GM12878 (cell line): ENCODE measurements around the gene SLC29A4. TPM values are rescaled to one million over a fixed set of nuclear protein-coding genes. Genes with fewer than 3 reads are reported as not detected.
A peak's percentile ranks its signal among the peaks of the same experiment; 100 is the strongest.

Experiments used
- ATAC-seq: fragments of 200-7000 bp; cut with Tn5 transposase; 3 replicates; pipeline ENCODE4 v1.9.1; 2020; ENCODE audit warnings: mild to moderate bottlenecking, moderate library complexity
- BruUV-seq: library from RNA; stranded (reverse); fragments of 400-500 nt; replicated peaks from 2 replicates; lab custom pipeline; 2021; lab: Mats Ljungman, UMichigan
- CTCF ChIA-PET: fragments of 300-600 bp; sonication (Branson Sonifier 250); formaldehyde crosslinking; extraction: SDS; loops from one replicate; lab custom pipeline; 2021; ENCODE audit warnings: inconsistent platforms; lab: Yijun Ruan, JAX
- POLR2A ChIA-PET: fragments of 350-600 bp; formaldehyde crosslinking; extraction: SDS; loops from one replicate; lab custom pipeline; 2021; ENCODE audit warnings: inconsistent platforms; lab: Charles Lee
- RAD21 ChIA-PET: fragments of 300-600 bp; sonication (Branson Sonifier 250); formaldehyde crosslinking; loops from one replicate; lab custom pipeline; 2023; ENCODE audit warnings: antibody characterized with exemption; ENCODE audit not compliant: unreplicated experiment; lab: Charles Lee
- SMC1A ChIA-PET: fragments of 300-600 bp; sonication (Branson Sonifier 250); formaldehyde crosslinking; loops from one replicate; lab custom pipeline; 2023; ENCODE audit not compliant: unreplicated experiment, uncharacterized antibody; lab: Charles Lee
- DNase-seq: peaks from one replicate; pipeline ENCODE4 v3.0.0-alpha.2; 2011; ENCODE audit warnings: low read depth, low spot score
- FAIRE-seq: peaks from 3 replicates; lab custom pipeline; 2011; peaks lifted over from hg19 to GRCh38; lab: Jason Lieb, UNC
- H2AFZ ChIP-seq: 2 replicates; pipeline ENCODE4 v1.6.0; 2011; ENCODE audit warnings: low read depth, low read length, control low read depth; ENCODE audit not compliant: control insufficient read depth
- H3K27ac ChIP-seq: 2 replicates; pipeline ENCODE4 v1.5.1; 2011; ENCODE audit warnings: control low read depth; ENCODE audit not compliant: control insufficient read depth, insufficient read depth
- H3K27me3 ChIP-seq, 2 experiments: replicated peaks in 1 of 2; 2 replicates each; pipeline versions ENCODE4 v1.6.0 to v1.6.1; 2011; ENCODE audit warnings: low read length in 1 of 2; ENCODE audit not compliant: control insufficient read depth in 2 of 2, insufficient read depth in 2 of 2
- H3K36me3 ChIP-seq, 2 experiments: 2 replicates each; pipeline ENCODE4 v1.5.1; 2011; ENCODE audit warnings: low read length in 1 of 2; ENCODE audit not compliant: control insufficient read depth in 2 of 2, insufficient read depth in 2 of 2
- H3K4me1 ChIP-seq: 2 replicates; pipeline ENCODE4 v1.6.1; 2011; ENCODE audit warnings: mild to moderate bottlenecking, low read length, moderate library complexity, mixed read lengths; ENCODE audit not compliant: control insufficient read depth, insufficient read depth
- H3K4me2 ChIP-seq: 2 replicates; pipeline ENCODE4 v1.6.0; 2011; ENCODE audit warnings: control low read depth; ENCODE audit not compliant: control insufficient read depth, insufficient read depth
- H3K4me3 ChIP-seq: fragments of 200-600 bp; sonication (generic); 2 replicates; pipeline ENCODE4 v1.5.1; 2016
- H3K79me2 ChIP-seq: 2 replicates; pipeline ENCODE4 v1.6.0; 2011; ENCODE audit warnings: low read length; ENCODE audit not compliant: control insufficient read depth, insufficient read depth
- H3K9ac ChIP-seq: 2 replicates; pipeline ENCODE4 v1.8.0; 2011; ENCODE audit warnings: low read length, control low read depth, mixed read lengths; ENCODE audit not compliant: control insufficient read depth, insufficient read depth
- H3K9me3 ChIP-seq: replicated peaks from 3 replicates; pipeline ENCODE4 v1.5.1; 2011; ENCODE audit warnings: mild to moderate bottlenecking, low read length; ENCODE audit not compliant: control insufficient read depth, insufficient read depth
- H4K20me1 ChIP-seq: 2 replicates; pipeline ENCODE4 v1.6.0; 2011; ENCODE audit not compliant: control insufficient read depth, insufficient read depth
- CBX5 ChIP-seq: sonication (generic); IDR thresholded peaks from 2 replicates; pipeline ENCODE4 v1.6.1; 2016; ENCODE audit warnings: low read depth, moderate library complexity, mild to moderate bottlenecking, inconsistent platforms
- HDAC6 ChIP-seq: fragments of 200-600 bp; sonication (generic); IDR thresholded peaks from one replicate; pipeline ENCODE4 v1.8.0; 2017; ENCODE audit warnings: antibody characterized with exemption; ENCODE audit not compliant: unreplicated experiment
- MYC ChIP-seq: IDR thresholded peaks from 2 replicates; pipeline ENCODE4 v1.6.1; 2011; ENCODE audit warnings: mild to moderate bottlenecking, low read length, moderate library complexity, inconsistent platforms; ENCODE audit not compliant: insufficient read depth, insufficient replicate concordance, insufficient read length, severe bottlenecking
- RBBP5 ChIP-seq: fragments of 200-600 bp; sonication (generic); conservative IDR thresholded peaks from 2 replicates; pipeline ENCODE4 v1.6.1; 2016
- ZNF274 ChIP-seq: IDR thresholded peaks from one replicate; pipeline ENCODE4 v1.8.0; 2011; ENCODE audit not compliant: insufficient read length, insufficient read depth
- WGBS: methylation state at CpG from one replicate; pipeline ENCODE4 v1.1.6; 2016; ENCODE audit warnings: low lambda C conversion rate; ENCODE audit not compliant: insufficient replicate concordance, insufficient coverage; ENCODE audit errors: missing lambda C conversion rate; 5-methylcytosine and 5-hydroxymethylcytosine counted together
- in situ Hi-C: fragments of 300-500 bp; cut with MboI; formaldehyde crosslinking; loops from 9 replicates; pipeline ENCODE4 v1.14.3; 2018; ENCODE audit warnings: mixed read lengths
- intact Hi-C: fragments of 100-400 bp; cut with micrococcal nuclease; formaldehyde crosslinking; loops from one replicate; pipeline ENCODE4 v1.14.2; 2022; ENCODE audit not compliant: unreplicated experiment
- polyA plus RNA-seq, 11 experiments: library from polyadenylated mRNA; depleted of rRNA in 4 of 11; unstranded in 6 of 11; stranded (reverse) in 5 of 11; fragments of >200 nt; fragmentation: Nextera tagmentation in 4 of 11; fragmentation: Illumina TruSeq in 1 of 11; extraction: Ambion mirVana in 4 of 11; extraction: Trizol in 1 of 11; gene quantifications; 1 replicate in 1 of 11; 2 replicates in 10 of 11; pipeline versions ENCODE4 v1.2.1 to v1.2.3, GENCODE V29; 2011 to 2016; ENCODE audit warnings: inconsistent platforms in 2 of 11, missing spikeins in 2 of 11, low read depth in 1 of 11
- total RNA-seq, 4 experiments: library from RNA; depleted of rRNA in 3 of 4; stranded (reverse); fragments of >200 nt in 3 of 4; fragmentation: Illumina TruSeq in 1 of 4; extraction: Trizol in 1 of 4; gene quantifications; 2 replicates each; pipeline versions ENCODE4 v1.2.1 to v1.2.3, GENCODE V29; 2013 to 2021
- TF ChIP-seq, protein P1 (sequence below): IDR thresholded peaks from 2 replicates; pipeline ENCODE4 v1.6.1; 2012; ENCODE audit warnings: low read depth, low read length, improper control_type of control experiment
- TF ChIP-seq, protein P2 (sequence below): IDR thresholded peaks from 2 replicates; pipeline ENCODE4 v1.6.1; 2012; ENCODE audit warnings: low read depth, low read length, improper control_type of control experiment
- TF ChIP-seq, protein P3 (sequence below), 3 experiments: IDR thresholded peaks in 2 of 3; conservative IDR thresholded peaks in 1 of 3; 2 replicates each; pipeline ENCODE4 v1.5.1; 2011; ENCODE audit warnings: low read depth in 3 of 3, low read length in 3 of 3, mild to moderate bottlenecking in 3 of 3, control low read depth in 2 of 3, moderate library complexity in 2 of 3, inconsistent platforms in 1 of 3, mixed read lengths in 1 of 3; ENCODE audit not compliant: control insufficient read depth in 2 of 3, insufficient read depth in 1 of 3; ENCODE audit errors: extremely low read depth in 1 of 3
- TF ChIP-seq, protein P4 (sequence below): fragments of 450-650 bp; IDR thresholded peaks from 2 replicates; pipeline ENCODE4 v1.6.1; 2017; ENCODE audit warnings: mild to moderate bottlenecking
- TF ChIP-seq, protein P5 (sequence below): fragments of 450-650 bp; IDR thresholded peaks from 2 replicates; pipeline ENCODE4 v1.6.1; 2018; ENCODE audit warnings: mild to moderate bottlenecking, low read depth, moderate library complexity; ENCODE audit not compliant: partially characterized antibody

Gene SLC29A4
- total and polyA plus RNA-seq, 10 of the 15 experiments (the other 5 are each of a cell fraction or from before 2014, with no cell fraction given) = 0.11 to 0.72 (median 0.23) TPM; not detected in 3

DNA sequence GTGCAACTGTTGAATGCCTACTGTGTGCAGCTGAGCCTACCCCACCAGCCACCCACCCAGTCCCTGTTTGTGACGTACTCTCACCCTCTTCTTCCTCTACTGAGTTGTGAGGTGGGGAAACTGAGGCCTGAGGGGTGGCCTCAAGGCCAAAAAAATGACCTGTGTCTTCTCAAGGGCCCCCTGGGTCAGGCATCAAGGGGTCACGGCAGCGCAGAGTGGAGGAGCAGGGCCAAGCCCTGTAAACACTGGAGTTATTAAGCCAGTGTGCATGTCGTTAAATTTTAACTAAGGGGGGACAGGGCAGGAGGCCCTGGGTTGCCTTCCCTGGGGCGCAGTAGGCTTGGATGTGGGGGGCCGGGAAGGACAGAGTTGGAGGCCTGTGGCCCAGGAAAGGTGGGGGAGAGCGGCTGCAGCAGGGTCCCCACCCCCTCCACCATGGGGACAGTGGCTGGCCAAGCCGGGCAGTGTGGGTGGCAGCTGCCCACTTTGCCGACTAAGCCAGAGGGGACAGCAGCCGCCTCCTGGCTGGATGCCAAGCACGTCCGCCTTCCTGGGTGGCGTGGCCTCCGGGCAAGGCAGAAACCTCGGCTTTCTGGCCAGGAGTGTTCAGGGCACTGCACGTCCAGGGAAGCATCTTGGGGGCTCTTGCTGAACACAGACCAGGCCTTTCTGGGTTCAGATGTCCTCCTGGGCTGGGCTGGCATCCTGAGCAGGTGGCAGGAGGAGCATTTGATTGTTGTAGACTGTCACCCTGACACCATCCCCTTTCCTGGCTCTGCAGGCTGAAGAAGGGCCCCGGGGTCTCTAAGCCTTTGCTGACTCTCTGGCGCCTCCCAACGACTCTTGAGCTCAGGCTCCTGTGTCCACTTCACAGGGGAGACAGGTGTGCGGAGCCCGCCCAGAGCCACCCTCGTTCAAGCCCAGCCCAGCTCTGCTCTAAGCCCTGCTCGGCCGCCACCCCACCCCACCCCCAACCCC lies 1.9 kb downstream of the SLC29A4 start:
- no peak overlapping the region for H3K4me3 ChIP-seq
- H3K27me3 ChIP-seq = no peaks in the 10 kb centered on the region; a peak in 1 of 4 replicates
- CTCF ChIA-PET = interaction anchor here (0.6 to 2.3 kb wide), 6 partner anchors 44 to 145 kb away, joined by 3 to 18 read pairs (median 4); no protein-coding TSS in a partner anchor
- H3K79me2 ChIP-seq = no peaks in the 10 kb centered on the region
- no peak overlapping the region for H3K4me2 ChIP-seq
- ATAC-seq = peak; percentile 85
- H3K9ac ChIP-seq = no peak overlapping the region
- no peaks in the 10 kb centered on the region for H3K4me1 ChIP-seq
- H3K36me3 ChIP-seq = no peaks in the 10 kb centered on the region
- SMC1A ChIA-PET = interaction anchor here (1.0 to 1.5 kb wide), 2 partner anchors 44 to 145 kb away, joined by 3 read pairs; no protein-coding TSS in a partner anchor
- no peak overlapping the region for H2AFZ ChIP-seq
- H4K20me1 ChIP-seq = no peaks in the 10 kb centered on the region
- no peak overlapping the region for H3K27ac ChIP-seq
- DNase-seq = peak; percentile 4
- intact Hi-C loops = no loop called here
- 42% methylated on average over 23 of the region's 24 CpGs for WGBS
- POLR2A ChIA-PET = interaction anchor here (1.3 kb wide), 1 partner anchor 44 kb away, joined by 3 read pairs; no protein-coding TSS in a partner anchor
- in situ Hi-C loops = no loop called here
- RAD21 ChIA-PET = interaction anchor here (0.7 to 1.6 kb wide), 6 partner anchors 45 to 311 kb away, joined by 3 to 12 read pairs (median 3); no protein-coding TSS in a partner anchor
- BruUV-seq = no TSS peak
- FAIRE-seq = no peak
- H3K9me3 ChIP-seq = no peaks in the 10 kb centered on the region
- TF ChIP-seq CBX5 (no peak), ZNF274 (no peak), HDAC6 (no peak), RBBP5 (no peak), MYC (no peak)
- TF ChIP-seq, protein P1, sequence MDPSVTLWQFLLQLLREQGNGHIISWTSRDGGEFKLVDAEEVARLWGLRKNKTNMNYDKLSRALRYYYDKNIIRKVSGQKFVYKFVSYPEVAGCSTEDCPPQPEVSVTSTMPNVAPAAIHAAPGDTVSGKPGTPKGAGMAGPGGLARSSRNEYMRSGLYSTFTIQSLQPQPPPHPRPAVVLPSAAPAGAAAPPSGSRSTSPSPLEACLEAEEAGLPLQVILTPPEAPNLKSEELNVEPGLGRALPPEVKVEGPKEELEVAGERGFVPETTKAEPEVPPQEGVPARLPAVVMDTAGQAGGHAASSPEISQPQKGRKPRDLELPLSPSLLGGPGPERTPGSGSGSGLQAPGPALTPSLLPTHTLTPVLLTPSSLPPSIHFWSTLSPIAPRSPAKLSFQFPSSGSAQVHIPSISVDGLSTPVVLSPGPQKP = no peak
- TF ChIP-seq, protein P2, sequence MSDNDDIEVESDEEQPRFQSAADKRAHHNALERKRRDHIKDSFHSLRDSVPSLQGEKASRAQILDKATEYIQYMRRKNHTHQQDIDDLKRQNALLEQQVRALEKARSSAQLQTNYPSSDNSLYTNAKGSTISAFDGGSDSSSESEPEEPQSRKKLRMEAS = no peak
- TF ChIP-seq, protein P3, sequence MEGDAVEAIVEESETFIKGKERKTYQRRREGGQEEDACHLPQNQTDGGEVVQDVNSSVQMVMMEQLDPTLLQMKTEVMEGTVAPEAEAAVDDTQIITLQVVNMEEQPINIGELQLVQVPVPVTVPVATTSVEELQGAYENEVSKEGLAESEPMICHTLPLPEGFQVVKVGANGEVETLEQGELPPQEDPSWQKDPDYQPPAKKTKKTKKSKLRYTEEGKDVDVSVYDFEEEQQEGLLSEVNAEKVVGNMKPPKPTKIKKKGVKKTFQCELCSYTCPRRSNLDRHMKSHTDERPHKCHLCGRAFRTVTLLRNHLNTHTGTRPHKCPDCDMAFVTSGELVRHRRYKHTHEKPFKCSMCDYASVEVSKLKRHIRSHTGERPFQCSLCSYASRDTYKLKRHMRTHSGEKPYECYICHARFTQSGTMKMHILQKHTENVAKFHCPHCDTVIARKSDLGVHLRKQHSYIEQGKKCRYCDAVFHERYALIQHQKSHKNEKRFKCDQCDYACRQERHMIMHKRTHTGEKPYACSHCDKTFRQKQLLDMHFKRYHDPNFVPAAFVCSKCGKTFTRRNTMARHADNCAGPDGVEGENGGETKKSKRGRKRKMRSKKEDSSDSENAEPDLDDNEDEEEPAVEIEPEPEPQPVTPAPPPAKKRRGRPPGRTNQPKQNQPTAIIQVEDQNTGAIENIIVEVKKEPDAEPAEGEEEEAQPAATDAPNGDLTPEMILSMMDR (IDR thresholded peaks at IDR 0.05 in 2 of 3, conservative IDR thresholded peaks at IDR 0.05 in 1 of 3; ENCODE audit: control insufficient read depth in 2 of 3, extremely low read depth in 1 of 3, insufficient read depth in 1 of 3, low read depth in 3 of 3, low read length in 3 of 3) = peak; percentile 33 to 51 (median 46); a peak in 4 of 6 replicates
- TF ChIP-seq, protein P4, sequence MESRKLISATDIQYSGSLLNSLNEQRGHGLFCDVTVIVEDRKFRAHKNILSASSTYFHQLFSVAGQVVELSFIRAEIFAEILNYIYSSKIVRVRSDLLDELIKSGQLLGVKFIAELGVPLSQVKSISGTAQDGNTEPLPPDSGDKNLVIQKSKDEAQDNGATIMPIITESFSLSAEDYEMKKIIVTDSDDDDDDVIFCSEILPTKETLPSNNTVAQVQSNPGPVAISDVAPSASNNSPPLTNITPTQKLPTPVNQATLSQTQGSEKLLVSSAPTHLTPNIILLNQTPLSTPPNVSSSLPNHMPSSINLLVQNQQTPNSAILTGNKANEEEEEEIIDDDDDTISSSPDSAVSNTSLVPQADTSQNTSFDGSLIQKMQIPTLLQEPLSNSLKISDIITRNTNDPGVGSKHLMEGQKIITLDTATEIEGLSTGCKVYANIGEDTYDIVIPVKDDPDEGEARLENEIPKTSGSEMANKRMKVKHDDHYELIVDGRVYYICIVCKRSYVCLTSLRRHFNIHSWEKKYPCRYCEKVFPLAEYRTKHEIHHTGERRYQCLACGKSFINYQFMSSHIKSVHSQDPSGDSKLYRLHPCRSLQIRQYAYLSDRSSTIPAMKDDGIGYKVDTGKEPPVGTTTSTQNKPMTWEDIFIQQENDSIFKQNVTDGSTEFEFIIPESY = no peak
- TF ChIP-seq, protein P5, sequence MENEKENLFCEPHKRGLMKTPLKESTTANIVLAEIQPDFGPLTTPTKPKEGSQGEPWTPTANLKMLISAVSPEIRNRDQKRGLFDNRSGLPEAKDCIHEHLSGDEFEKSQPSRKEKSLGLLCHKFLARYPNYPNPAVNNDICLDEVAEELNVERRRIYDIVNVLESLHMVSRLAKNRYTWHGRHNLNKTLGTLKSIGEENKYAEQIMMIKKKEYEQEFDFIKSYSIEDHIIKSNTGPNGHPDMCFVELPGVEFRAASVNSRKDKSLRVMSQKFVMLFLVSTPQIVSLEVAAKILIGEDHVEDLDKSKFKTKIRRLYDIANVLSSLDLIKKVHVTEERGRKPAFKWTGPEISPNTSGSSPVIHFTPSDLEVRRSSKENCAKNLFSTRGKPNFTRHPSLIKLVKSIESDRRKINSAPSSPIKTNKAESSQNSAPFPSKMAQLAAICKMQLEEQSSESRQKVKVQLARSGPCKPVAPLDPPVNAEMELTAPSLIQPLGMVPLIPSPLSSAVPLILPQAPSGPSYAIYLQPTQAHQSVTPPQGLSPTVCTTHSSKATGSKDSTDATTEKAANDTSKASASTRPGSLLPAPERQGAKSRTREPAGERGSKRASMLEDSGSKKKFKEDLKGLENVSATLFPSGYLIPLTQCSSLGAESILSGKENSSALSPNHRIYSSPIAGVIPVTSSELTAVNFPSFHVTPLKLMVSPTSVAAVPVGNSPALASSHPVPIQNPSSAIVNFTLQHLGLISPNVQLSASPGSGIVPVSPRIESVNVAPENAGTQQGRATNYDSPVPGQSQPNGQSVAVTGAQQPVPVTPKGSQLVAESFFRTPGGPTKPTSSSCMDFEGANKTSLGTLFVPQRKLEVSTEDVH = no peak
